AML-193 (cell line): Measurements from ENCODE around the gene PBXIP1.

Experiments used
- DNase-seq, 2 experiments: peaks; one replicate each; lab custom pipeline; 2025; lab: John Stamatoyannopoulos, UW

PBXIP1 gene

DNA sequence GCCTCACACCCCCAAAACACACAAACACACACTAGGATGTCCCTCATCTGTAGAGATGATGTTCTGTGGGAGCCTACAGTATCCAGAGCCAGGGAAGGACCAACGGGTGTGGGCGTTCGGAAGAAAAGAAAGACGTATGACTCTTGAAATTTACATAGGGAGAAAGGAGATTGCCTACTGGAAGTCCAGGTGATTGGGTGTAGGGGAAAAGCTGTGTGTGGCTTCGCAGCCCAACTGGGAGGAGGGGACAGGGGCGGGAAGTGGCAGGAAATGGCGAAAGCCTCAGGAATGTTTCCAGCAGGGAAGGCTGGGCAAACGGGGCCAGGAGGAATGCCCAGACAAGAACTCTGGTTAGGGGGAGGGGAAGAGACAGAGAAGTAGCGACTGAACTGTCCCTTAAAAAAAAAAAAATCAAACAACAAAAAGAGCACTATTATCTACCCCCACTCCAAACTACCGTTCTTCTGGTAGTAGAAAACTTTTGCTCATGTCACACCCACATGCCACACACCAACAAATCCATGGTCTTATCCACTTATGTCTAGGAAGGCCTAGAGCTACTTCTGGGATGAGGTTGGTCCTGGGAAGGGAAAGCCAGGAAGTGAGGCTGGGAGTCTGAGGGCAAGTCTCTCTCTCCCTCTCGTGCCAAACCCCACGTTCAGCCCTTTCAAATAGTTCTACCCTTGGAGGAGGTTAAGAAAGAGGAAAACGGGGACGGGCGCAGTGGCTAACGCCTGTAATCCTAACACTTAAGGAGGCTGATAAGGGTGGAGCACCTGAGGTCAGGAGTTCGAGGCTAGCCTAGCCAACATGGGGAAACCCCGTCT lies 16.8 kb upstream of the PBXIP1 start:
- no peak for DNase-seq

DNA sequence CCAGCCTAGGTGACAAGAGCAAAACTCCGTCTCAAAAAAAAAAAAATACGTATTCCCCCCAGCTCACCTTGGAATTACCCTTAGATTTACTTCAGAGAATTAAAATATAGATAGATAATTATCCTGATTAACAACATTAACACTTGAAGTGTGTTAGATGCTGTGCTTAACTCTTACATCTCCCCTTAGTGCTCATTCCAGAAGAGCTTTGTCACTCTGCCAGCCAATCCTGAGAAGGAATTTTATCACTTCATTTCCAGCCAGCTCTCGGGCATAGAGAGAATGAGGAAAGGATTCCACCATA lies 16.3 kb upstream of the PBXIP1 start:
- DNase-seq: no peak

DNA sequence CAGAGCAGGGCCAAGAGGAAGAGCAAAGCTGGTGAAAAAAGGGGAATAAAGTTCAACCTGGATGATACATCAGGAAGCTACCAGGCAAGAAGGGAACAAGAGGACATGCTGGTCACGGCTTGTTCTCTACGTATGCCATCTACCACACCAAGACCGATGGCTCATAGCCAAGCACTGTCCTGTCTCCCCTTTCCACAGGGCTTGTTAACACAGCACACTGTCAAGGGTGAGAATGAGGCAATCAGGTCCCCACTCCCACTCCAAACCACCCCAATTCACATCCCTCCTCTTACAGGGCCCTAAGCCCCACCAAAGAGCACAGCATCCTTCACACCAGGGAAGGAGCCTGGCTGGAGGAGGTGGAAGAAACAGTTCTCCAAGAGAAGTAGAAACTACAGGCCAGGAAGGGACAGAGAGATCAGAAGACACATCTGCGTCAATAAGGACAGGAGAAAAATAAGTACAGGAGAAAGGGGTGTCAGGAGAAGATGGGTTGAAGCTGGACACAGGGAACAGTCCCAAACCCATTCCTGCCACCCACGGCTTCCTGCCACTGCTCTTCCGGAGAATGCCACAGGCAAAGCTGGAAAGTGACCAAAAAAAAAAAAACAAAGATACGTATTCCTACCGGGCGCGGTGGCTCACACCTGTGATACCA lies 15.6 kb upstream of the PBXIP1 start:
- no peak for DNase-seq

DNA sequence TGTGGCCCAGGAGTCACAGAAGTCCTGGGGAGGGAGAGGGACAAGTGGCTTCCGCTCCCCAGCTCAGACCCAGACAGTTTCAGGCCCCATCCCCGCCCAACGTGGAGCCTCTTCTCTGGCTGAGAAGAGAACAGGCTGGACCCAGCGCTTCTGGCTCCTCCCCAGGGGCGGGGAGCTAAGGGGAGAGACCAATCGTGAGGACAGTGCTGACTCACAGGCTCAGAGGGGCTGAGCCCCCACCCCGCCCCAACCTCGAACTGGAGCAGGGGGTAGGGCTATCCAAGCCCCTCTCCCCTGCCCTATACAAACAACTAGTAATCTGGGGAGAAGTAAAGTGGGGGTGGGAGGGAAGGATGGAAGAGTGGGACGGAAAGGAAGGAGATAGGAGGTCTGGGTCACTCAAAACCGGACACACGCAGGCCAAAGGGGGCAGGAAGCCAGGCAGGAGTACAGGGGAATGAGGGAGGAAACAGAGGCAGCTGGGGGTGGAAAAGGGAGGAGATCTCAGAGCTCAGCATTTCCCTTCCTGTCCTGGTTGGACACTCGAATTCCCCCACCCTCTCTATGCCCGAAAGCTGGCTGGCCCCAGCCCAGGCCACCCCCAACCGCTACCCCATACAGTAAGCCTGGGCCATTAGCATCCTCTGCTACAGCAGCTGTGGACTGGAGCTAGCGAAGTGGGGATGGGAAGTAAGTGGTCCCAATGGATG lies 14.9 kb upstream of the PBXIP1 start, which contains the start of gene SHC1:
SHC1 (minus strand) TSS at position 117 of the 710 bp plus-strand sequence. CDS start 221 bp downstream, outside the sequence.
- no peak for DNase-seq

DNA sequence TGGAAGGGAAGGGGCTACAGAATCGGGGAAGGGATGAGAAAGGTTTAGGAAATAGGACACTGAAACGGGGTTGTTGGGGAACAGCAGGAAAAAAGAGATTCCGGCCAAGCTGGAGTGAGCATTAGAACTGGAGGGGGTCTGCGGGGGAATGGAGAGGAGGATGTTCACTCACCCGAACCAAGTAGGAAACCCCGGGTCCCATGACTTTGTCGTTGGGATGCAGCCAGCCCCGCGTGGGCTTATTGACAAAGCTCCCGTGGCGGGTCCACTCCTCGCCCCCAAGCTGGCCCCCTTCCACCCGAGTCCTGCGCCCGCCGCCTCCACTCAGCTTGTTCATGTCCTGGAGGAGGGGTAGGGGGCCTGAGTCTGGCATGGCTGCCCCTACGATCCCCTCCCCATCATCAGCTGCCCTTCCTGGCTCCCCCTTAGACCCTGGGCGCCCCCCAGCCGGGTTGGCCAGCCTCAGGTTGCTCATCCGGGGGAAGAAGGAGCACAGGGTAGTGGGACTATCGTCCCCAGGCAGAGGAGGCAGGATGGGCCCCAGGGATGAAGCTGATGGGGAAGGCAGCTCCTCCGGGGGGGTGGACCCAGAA lies 14.1 kb upstream of the PBXIP1 start:
- DNase-seq: no peak

DNA sequence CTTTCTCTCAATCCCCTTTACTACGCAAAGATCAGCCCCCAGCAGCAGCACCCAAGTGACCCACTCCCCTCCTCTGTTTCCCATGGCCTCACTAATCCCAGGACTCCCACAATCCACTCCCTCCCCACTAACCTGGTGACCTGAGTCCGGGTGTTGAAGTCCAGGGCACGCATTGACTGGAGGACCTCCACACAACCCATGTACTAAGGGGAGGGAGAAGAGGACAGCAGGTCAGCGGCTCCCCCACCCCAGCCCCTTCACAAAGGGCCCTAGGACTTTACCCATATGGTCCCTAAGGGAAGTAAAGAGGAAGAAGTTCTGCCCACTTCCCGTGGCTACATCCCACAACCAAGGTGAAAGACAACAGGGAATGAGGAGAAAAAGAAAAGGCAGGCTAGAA lies 13.3 kb upstream of the PBXIP1 start:
- DNase-seq: no peak

DNA sequence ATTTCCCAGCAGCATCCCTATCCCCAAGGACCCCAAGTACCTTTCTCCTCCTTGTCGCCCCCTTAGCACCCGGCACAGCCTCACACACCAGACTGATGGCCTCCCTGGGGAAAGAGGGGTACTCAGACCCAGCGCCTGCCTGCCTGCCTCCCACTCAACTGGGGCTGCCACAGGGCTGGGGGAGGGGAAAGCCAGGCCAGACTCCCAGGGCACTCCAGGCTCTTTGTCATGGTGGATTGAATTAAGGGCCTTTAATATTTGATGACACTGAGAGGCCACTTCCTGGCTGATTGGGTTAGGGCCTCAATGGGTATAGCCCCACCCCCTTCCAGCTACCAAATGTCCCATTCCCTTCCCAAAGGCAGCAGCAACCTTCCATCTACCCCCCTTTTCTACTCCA lies 12.8 kb upstream of the PBXIP1 start:
- no peak for DNase-seq

DNA sequence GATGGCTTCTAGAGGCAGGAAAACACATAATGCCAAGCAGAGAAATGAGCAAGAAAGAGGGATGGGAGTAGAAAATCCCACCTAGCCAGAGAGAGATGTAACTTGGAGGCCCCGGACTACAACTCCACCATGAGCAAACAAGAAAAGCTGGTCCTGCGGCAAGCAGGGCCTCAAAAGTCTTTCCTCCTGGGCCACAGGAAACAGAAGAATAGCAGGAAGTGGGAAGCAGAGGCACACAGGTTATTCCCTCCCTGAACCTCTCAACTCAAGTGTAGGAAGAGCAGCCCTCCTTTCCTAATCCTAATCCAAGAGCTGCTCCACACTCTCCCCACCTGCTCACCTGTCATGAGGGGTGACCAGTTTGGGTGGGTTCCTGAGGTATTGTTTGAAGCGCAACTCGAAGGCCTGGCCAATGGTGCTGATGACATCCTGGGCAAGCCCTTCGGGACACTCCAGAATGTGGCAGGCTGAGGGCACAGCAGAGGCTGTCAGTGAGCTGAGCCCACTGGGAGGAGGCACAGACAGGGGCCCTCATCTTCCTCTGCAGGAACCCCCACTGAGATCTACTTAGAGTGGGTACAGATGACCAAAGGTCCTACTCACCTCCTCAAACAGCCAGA lies 11.5 kb upstream of the PBXIP1 start:
- DNase-seq: no peak

DNA sequence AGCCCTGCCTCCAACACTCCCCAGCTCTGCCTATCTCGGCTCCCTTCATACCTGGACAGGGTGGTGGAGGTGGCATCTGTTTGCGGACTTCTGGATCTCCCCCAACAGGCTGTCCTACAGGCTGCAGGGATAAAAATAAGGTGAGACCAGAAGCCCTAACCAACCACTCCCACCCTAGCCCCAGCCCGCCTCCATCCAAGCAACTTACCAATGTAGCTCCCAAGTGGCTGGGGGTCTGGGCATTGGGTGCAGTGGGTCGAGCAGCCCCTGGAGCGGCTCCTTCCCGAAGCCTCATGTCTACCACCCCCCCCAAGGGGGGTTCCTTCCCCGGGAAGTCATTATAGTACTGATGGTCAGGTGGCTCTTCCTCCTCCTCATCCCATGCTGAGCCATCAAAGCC lies 10.2 kb upstream of the PBXIP1 start:
- DNase-seq: no peak

DNA sequence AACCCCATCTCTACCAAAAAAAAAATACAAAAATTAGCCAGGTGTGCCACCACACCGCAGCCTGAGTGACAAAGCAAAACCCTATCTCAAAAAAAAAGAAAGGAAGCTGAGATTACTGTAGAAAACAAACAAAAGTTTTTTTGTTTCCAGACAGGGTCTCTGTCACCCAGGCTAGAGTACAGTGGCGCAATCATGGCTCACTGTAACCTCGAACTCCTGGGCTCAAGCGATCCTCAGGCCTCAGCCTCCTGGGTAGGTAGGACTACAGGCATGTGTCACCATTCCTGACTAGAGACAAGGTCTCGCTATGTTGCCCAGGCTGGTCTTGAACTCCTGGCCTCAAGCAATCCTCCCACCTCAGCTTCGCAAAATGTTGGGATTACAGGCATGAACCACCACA lies 8.5 kb upstream of the PBXIP1 start:
- no peak for DNase-seq

DNA sequence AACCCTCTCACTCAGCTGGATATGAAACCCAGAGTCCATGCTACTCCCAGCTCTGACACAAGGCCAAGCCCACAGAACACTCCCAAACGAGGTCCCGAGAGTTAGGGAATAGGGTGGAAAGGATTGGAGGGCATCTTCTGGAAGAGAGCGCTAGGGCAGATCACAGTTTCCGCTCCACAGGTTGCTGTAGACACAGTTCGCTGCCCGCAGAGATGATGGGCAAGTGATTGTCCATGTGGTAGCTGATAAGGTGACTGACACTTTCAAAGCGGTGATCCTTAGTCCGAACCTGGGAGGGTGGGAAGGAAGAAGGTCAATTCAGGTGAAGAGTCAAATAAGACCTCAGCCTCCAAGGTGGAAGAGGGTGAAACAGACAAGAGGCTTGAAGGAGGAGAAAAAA lies 7.7 kb upstream of the PBXIP1 start:
- no peak for DNase-seq

DNA sequence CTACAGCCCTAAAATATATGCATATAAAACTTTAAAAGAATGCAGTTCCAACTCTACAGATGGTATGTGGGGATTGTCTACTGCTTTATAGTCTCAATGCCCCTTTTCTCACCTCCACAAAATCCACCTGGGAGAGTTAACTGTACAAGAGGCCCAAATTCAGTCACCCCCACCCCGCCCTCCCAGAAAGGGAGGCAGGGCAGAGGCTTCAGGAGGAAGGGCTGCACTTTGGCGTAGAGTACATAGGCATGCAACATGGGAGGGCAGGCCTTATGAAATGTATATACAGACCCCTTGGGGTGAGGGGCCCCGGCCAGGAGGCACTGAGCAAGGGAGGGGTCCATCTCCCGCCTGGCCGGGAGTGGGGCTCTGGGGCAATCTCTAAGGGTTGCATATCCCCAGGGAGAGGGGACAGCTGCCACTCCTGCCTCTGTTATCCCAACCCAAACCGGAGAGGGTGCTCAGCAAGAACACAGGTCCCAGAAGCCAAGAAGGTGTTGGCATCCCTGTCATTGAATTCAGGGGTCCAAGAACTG lies 7.0 kb upstream of the PBXIP1 start:
- DNase-seq: no peak

DNA sequence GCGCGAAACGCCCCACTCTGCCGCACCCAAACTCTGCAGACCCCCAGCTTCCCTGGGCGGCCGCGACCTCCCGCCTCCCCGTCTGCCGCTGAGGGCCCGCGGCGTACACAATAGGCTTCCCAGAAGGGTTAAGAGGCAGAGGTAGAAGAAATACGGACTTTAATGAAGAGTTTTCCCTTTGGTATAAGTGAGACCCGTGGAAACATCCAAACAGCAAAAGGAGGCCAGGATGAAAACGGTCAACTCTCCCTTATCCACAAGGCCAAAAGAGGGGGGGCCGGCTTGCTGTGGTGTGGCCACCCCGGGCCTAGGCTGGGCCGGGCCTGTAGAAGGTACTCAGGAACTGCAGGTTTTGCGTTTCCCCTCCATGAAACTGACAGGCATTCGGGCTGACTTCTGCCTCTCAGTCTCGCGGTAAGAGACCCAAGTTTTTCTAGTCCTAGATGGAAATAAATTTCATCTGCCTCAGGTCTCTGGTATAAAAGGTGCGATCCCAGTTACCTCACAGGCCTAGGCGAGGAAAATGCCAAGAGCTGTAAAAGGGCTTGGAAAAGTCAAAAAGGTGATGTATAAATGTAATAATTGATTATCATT lies 6.4 kb upstream of the PBXIP1 start:
- DNase-seq: no peak

DNA sequence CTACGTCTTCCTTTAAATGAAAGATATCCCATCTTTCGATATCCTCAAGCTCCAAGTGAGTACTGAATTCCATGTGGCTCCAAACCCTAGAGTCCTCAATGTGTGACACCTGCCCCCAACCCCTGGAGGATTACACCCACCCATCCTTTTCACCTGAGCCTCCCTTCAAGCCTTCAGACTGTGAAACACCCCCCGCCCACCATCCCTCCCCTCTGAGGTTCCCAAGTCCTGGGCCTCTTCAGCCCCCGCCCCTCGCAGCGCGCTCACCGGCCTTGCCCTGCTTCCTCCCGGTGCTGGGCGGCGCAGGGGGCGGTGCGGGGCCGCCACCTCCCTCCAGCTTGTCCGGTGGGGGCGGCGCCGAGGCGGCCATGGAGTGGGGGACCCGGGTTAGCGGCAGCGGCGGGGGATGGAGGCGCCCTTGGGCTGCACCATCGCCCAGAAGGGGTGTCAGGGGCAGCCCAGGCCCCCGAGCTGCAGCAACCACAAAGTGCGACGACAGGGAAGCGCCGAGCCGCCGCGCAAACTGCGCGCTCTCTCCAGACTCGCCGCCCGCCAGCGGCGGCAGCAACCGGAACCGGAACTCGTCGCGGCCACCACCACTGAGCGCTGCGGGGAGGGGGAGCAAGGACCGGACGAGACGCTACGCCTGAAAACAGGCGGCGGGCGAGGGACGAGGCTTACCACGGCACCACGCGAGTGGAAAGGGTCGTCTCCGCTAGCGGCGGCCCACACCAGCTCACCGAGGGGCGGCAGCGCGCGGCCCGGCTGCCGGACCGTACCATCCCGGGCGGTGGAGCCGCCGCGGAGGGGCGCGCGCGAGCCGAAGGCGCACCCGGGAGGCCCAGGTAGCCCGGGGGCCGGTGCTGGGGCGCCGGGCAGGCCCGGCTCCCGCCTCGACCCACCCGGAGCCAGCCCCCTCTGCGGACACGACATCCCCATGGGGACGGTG lies 5.6 kb upstream of the PBXIP1 start, which contains the start of gene PYGO2:
PYGO2 (minus strand) TSS at position 576 of the 949 bp plus-strand sequence; CDS start at position 370, 206 bp downstream.
- peak; percentile 43 to 56 for DNase-seq

DNA sequence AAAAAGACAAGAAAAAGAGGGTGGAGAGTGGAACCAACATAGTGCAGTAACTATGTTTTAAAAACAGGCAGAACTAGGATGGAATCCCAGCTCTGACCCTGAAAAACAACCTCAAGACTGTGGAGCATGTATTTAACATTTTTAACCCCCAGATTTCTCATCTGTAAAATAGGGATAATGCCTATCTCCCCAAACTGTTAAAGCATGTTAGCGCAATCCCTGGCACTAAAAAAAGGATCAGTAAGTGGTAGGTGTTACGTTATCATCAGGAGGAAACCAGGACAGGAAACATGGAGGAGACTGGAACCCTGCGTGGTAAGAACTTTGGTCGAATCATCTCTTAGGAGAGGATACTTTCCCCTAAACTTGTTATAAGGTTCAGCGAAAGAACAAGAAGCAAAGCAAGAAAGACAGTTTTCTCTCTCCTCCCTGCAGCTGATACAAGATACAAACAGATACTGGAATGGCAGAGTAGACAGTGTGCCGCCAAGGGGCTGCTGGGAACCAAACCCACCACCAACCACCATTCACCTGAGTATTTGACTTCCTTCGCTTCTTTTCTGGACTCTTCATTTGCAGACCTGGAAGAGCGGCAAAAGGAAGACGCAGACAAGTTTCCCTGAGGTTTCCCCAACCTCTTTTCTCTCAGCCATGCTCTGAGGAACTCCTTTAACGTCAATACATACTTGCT lies 4.7 kb upstream of the PBXIP1 start:
- DNase-seq: peak in 1 of 2 experiments; percentile 12

DNA sequence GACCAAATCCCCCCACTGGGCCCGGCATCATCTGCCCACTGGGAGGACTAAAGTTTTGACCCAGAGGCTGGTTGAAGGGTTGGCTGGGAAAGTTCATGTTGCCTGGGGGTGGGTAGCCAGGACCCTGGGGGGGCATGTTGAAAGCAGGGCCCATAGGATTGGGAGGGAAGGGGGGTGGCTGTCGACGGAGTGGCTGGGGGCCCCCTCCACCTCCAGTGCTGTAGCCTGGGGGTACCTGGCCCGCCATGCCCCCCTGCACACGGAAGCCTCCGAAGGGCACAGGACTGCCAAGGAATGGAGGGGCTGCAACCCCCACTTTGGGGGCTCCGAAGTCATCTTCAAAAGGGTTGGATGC lies 3.5 kb upstream of the PBXIP1 start:
- no peak for DNase-seq

DNA sequence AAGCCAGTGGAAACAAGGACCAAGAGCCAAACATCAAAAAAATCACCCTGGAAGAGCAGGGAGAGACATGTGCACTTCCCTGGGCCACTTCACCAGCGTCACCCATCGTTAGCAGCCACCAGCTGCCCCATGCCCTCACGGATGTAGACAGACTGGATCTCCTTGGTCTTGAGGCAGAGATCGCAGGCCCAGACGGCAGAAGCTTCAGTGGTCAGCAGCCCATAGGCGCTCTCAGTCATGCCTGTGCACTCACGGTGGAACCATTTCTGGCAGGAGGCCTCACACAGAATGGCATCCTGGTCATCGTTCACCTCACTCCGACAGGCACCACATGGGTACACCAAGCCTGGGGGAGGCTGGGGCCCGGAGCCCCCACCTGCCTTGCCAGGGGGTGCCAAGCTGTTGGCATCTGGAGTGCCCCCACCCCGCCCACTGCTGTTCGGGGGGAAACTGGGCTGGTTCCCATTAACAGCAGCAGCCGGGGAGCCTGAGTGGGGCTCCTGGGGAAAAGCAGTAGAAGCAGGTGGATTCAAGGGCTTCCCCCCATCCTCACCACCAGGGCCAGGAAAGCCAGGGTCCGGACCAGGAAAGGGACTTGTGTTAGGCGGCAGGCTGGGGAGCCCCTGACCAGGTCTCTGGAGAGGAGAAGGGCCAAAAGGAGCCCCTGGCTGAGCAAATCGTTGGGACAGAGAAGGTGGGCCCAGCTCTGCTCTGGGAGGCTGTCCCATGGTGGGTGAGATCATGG lies 3.0 kb upstream of the PBXIP1 start:
- DNase-seq: no peak

DNA sequence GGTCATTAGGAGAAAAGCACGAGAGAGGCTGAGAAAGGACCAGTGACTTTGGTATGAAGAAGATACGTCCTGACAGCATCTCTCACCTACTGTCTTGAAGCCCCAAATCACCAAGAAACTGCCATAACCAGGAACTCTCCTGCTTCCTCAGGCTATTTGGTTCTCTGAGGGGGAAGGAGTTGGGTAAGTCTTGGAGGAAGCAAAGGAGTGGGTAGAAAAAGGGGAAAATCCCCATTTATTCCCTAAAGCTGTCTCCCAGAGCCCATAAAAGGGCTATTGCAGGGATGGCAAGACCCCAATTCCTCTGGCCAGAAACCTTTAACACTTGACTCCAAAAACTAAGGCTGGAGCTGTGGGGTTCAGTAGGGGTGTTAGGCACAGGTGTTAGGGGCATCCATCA lies 2.1 kb upstream of the PBXIP1 start:
- DNase-seq: no peak

DNA sequence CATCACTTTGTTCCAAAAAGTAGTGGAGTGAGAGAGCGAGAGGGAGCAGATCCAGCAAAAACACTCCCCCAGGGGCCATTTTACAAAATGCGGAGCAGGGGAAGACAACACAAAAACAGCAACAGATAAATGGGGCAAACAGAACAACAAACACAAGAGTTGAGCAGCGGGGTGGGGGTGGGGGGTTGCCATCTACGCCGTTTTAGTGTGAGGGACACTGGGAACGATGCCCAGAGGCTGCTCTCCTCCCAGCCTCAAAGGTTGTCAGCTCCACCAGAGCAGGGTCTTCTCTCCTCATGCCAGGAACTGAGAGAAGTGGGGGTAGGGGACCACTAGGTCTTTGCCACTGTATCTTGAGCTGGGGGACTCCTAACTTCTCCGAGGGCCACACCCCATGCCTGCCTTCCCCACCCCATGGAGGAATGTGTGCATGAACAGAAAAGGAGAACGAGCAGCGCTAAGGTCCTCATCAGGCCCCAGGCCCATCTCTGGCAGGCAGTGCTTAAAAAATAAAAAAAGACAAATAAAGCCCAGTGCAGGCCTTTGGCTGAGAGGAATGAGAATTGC lies 1.3 kb upstream of the PBXIP1 start:
- no peak for DNase-seq
